Brain microvascular endothelial cell (primary cell): ENCODE measurements around the gene OR9I1.

Experiments
- DNase-seq: peaks from one replicate; pipeline ENCODE4 v3.0.0-alpha.2; 2020
- H3K27ac ChIP-seq: fragments of 250-450 bp; sonication (Bioruptor Pico); 2 replicates; pipeline ENCODE4 v1.5.1; 2020; ENCODE audit warnings: mild to moderate bottlenecking, moderate library complexity
- H3K27me3 ChIP-seq: fragments of 250-450 bp; sonication (Bioruptor Pico); replicated peaks from 2 replicates; pipeline ENCODE4 v1.5.1; 2020; ENCODE audit warnings: mild to moderate bottlenecking
- H3K36me3 ChIP-seq: fragments of 250-450 bp; sonication (Bioruptor Pico); replicated peaks from 2 replicates; pipeline ENCODE4 v1.5.1; 2020; ENCODE audit warnings: mild to moderate bottlenecking
- H3K4me3 ChIP-seq: 2 replicates; pipeline ENCODE4 v1.5.1; 2011; ENCODE audit warnings: low read depth, mild to moderate bottlenecking, control low read depth, low read length, moderate library complexity
- in situ Hi-C: cut with HindIII; loops from 2 replicates; pipeline ENCODE4 v1.10.0; 2017; ENCODE audit warnings: low sequenced_read_pairs, low pct_ligation_motif_present
- TF ChIP-seq, protein P1 (sequence below): IDR thresholded peaks from 2 replicates; pipeline ENCODE4 v1.5.1; 2011; ENCODE audit warnings: low read depth, mild to moderate bottlenecking, moderate library complexity, low read length, control low read depth, inconsistent platforms; ENCODE audit errors: missing control alignments

Gene OR9I1

GRCh38 chr11:58086528-58086927, 38.8 kb downstream of the OR9I1 start:
- in situ Hi-C loops, result no loop called here
- no peak for DNase-seq
- no peak overlapping the region for H3K27ac ChIP-seq
- no peak overlapping the region for H3K4me3 ChIP-seq
- no peaks in the 10 kb centered on the region for H3K27me3 ChIP-seq
- TF ChIP-seq, protein P1, sequence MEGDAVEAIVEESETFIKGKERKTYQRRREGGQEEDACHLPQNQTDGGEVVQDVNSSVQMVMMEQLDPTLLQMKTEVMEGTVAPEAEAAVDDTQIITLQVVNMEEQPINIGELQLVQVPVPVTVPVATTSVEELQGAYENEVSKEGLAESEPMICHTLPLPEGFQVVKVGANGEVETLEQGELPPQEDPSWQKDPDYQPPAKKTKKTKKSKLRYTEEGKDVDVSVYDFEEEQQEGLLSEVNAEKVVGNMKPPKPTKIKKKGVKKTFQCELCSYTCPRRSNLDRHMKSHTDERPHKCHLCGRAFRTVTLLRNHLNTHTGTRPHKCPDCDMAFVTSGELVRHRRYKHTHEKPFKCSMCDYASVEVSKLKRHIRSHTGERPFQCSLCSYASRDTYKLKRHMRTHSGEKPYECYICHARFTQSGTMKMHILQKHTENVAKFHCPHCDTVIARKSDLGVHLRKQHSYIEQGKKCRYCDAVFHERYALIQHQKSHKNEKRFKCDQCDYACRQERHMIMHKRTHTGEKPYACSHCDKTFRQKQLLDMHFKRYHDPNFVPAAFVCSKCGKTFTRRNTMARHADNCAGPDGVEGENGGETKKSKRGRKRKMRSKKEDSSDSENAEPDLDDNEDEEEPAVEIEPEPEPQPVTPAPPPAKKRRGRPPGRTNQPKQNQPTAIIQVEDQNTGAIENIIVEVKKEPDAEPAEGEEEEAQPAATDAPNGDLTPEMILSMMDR, result no peak
- no peaks in the 10 kb centered on the region for H3K36me3 ChIP-seq

DNA sequence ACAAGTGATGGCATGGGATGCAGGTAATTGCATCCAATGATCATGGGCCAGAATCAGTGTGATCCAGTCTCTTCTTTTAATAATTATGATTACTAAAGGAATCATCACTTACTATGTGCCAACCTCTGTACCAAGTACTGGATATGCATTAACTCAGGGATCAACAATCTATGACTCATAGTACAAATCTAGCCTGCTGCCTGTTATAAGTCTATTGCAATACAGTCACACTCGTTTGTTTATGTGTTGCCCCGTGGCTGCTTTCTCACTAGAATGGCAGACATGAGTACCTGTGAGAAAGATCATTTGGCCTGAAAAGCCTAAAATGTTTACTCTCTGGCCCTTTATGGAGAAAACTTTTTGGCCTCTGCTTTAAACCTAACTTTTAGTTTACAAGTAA, 49.5 kb downstream of the OR9I1 start:
- Histone ChIP-seq H3K4me3 (no peak overlapping the region), H3K36me3 (no peaks in the 10 kb centered on the region), H3K27me3 (no peaks in the 10 kb centered on the region), H3K27ac (no peak overlapping the region)
- no peak for DNase-seq
- in situ Hi-C loops, result no loop called here
- TF ChIP-seq, protein P1, result no peak

GRCh38 chr11:58070585-58070984, 54.7 kb downstream of the OR9I1 start:
- in situ Hi-C loops, result no loop called here
- Histone ChIP-seq H3K27me3 (no peaks in the 10 kb centered on the region), H3K36me3 (no peaks in the 10 kb centered on the region), H3K4me3 (no peak overlapping the region), H3K27ac (no peak overlapping the region)
- DNase-seq, result no peak
- TF ChIP-seq, protein P1, result no peak

- no peak for DNase-seq
- Histone ChIP-seq H3K4me3 (no peak overlapping the region), H3K27ac (no peak overlapping the region), H3K27me3 (no peaks in the 10 kb centered on the region), H3K36me3 (no peaks in the 10 kb centered on the region)
- in situ Hi-C loops, result no loop called here
- TF ChIP-seq, protein P1, result peak; percentile 24
These were observed 56.7 kb downstream of the OR9I1 start for GRCh38 chr11:58068655-58069054.

DNA sequence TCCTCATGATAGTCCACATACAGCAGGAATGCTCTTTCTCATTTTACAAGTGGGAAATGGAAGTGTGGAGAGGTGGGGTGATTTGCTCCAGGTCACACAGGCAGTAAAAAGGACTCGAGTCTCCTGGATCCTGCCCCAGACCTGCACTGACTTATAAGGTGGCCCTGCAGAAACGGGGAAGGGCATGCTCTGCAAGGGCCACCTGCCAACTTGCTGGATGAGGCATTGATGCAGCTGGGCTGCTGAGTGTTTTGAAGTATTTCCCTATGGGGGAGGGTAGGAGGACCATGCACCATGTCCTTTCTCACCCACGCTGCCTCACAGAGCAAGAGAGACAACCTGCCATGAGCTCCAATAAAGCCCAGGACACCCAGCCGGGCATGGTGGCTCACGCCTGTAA, 57.6 kb downstream of the OR9I1 start:
- no peak for DNase-seq
- Histone ChIP-seq H3K4me3 (no peak overlapping the region), H3K36me3 (no peaks in the 10 kb centered on the region), H3K27ac (no peak overlapping the region), H3K27me3 (no peaks in the 10 kb centered on the region)
- in situ Hi-C loops, result no loop called here
- TF ChIP-seq, protein P1, result no peak
